ENCODE results near the gene SARDH.
A peak's percentile ranks its signal among the peaks of the same experiment; 100 is the strongest.
"Not testable (repeated sequence)": the region's sequence is repeated elsewhere in the genome, so short reads cannot be mapped to it uniquely, and the experiment has no call there.

Gene SARDH

DNA sequence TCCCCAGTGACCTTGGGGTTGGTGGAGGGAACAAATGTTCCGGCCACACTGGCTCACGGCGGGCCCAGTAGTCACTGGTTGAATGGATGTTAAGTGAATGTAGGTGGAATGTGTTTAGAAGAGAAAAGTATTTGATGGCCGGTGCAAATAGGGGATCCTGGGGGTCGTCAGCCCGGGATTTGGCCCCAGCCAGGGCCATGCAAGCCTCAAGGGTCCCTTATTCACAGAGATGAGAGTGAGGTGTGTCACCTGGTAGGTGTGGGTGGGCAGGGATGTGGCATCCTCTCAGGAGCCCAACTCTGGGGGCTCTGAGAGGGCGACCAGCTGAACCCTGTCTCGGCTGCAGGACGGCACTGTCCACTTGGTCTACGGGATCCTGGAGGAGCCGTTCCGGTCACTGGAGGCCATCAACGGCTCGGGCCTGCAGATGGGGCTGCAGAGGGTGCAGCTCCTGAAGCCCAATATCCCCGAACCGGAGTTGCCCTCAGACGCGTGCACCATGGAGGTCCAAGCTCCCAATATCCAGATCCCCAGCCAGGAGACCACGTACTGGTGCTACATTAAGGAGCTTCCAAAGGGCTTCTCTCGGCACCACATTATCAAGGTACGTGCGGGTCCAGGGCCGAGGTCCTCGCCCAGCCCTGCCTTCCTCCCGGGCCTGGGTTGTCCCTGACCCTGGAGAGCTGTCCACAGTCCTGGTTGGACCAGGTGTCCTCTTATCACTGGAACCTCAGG lies 96.1 kb downstream of the SARDH start:
- no peak for DNase-seq

DNA sequence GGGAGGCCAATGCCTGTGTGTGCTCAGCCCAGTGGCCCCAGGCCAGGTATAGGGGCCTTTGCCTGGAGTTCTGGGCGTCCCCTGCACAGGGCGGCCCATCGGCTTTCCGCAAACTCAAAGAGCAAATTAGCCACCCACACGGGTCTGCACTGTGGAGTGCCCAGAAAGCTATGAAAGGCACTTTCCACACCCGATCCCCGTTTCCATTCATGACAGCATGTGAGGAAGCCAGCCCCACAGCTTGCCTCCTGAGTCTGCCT lies 96.8 kb downstream of the SARDH start:
- no peak for DNase-seq

DNA sequence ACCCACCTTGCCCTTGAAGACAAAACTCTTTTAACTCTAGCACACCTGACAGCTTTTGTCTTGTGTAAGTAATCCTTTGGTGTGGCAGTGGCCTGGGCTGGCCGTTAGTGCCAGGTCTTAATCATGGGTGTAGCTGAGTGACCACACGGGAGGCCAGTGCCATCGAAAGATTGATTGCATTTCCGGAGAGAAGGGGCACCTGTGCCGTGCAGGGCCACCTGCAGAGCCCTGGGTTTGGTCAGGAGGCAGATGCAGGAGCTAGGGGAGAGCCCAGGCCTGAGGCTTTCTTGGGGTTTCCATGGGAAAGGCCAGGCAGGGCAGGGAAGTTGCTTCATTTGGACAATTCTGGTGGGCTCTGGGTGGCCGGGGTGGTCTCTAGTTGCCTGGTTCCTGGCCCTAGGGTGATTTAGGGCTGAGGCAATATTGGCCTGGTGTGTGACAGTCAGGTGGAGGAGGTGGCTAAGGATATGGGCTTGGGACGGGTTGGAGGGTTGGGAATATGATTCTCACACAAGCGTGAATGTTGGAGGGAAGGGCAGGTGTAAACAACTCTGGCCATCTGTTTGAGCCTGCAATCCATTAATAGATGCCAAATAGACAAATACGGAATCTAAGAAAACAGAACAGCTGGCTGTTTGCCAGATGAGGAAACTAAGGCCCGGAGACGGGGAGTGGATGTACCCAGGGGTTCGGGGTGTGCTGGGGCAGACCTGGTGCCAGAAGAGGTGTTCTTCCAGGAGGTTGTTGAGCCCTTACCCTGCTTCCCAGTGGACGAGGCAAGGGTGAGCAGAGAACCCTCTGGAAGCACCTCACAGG lies 97.4 kb downstream of the SARDH start:
- no peak for DNase-seq

DNA sequence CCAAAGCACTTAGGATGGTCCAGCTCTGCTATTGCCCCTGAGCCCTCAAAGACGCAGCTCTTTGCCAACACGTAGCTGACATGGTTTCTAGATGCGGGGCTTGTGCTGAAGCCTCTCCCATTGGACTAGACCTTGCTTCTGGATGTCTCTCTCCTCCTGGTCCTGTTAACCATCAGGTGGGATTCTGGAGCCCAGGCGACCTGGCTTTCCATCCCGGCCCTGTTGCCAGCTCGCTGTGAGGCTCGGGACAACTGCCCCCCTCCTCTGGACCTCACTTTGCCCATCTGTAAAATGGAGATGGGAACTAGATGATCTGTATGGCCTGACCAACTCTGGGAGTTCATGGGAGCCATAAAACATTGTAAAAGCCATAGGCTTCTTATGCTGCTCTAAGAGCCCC lies 98.0 kb downstream of the SARDH start:
- DNase-seq: no peak

DNA sequence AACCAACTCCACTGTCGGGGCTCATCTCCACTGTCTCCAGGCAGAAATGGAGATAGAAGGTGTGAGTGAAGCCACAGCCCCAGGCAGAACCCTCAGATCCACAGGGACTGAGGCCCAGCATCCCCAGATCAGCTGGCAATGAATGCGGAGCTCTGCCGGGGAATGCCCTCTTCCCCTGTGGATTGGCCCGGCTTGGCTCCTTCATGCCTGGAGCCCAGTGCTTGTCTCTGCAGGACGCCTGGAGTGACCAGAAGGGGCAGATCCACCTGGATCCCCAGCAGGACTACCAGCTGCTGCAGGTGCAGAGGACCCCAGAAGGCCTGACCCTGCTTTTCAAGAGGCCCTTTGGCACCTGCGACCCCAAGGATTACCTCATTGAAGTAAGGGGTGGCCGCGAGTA lies 98.5 kb downstream of the SARDH start:
- no peak for DNase-seq

DNA sequence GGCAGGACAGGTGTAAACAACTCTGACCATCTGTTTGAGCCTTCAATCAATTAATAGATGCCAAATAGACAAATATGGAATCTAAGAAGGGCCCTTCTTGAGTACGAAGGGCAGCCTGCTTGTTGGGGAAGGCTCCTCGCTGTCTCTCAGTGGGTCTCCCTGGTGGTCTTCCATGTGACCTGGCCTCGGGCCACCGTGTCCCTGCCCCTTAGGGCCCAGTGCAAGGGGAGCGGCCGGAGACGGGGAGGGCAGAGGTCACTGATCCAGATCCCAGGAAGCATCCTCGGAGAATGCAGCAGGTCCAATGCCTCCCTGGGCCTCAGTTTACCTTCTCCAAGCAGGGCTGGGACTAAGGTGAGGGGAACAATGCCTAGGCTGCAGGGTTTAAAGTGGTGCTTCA lies 99.4 kb downstream of the SARDH start:
- no peak for DNase-seq

DNA sequence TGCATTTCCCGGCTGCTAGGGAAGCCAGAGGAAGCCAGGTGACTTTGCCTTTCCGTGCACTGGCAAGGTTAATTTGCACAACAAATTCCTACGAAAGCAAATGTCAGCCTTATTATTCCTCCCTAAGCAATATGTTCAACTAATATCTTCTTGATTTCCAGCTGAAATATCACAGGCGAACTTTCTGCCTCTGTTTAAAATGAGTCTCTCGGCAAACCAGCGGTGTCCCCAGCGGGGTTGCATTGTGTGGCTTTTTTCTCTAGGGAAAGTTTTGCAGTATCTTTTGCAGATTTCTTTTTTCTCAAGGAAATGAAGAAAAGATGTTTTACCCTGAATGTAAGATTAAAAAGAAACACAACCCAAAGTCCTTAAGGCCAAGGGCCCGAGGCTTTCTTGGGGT lies 100.1 kb downstream of the SARDH start:
- DNase-seq: no peak

DNA sequence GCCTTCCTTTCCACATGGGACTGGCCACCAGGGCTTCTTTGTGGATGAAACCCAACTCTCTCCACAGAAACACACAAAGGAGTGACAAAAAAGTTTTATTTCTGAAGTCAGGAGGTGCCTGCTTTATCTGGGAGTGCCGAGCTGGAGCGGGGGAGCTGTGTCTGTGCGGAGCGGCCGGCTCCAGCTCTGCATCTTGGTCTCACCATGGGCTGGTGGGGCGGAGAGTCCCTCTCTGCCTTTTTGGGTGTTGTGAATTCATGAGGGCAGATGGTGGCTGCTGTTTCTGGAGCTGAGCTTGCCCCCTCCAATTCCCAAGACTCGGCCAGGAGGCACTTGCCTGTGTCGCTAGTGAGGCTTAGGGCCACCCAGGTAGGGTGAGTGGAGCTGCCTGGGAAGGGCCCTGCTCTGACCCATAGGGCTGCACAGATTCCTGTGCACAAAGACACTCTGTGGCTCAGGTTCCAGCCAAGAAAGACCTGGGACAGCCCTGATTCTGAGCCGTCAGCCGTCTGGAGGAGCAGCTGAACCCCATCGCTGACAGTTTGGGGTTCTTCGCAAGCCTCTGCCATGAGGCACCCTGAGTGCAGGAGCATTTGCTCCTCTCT lies 100.6 kb downstream of the SARDH start:
- DNase-seq: no peak

DNA sequence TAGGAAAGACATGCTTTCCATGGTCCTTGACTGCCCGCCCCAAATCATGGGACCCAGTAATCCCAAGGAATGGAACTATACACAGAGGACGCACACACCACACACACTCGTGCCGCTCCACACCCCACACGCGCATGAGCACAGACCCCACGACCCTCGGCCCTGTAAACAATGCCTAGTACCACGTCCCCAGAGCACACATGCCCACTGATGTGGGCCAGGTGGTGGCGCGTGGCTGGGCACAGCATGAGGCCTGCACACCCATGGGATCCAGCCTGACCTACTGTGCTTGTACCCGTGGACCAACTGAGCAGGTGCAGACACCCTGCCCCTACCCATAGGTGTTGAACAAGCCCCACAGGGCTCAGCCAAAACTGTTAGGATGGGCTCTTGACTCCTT lies 101.2 kb downstream of the SARDH start:
- no peak for DNase-seq

DNA sequence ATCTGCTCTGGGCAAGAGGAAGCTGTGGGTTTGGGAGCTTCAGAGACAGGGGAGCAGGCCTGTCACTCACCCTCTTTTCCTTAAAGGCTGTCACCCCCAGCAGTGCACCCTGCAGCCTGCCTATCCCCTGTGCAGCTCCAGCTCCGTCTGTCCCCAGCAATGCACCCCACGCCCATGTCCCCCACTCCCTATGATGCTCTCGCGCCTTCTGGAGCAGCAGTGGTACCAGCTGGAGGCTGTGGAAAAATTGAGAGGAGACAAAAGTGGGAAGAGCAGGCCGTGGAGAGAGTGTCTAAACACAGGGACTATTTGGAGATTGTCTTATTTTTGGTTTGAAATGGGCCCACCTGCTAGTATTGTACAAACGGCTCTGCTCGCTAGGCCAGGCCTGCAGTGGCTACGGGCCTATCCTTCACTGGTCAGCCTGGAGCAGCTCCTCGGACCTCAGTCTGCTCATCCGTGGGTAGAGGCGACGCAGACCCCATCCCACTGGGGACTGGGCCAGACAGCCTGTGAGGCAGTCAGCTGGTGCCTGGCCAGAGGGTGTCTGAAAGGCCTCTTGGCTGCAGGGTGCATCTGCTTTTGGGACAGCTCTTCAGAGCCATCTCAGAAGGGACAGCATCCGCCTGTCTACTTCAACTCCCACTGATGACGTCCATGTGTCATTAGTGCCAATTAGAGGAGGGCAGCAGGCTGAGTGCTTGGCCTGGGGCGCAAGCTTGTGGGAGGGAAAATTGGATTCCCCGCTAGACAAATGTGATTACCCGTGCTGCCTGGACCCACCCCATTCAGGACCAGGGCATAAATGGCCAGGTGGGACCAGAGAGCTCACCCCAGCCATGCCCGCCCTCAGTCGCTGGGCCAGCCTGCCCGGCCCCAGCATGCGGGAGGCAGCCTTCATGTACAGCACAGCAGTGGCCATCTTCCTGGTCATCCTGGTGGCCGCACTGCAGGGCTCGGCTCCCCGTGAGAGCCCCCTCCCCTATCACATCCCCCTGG lies 102.3 kb downstream of the SARDH start, which contains the start of gene DBH:
Gene DBH (plus strand): TSS at position 831 of the 999 bp plus-strand sequence. CDS start 9 bp downstream, at position 840.
- DNase-seq: no peak

DNA sequence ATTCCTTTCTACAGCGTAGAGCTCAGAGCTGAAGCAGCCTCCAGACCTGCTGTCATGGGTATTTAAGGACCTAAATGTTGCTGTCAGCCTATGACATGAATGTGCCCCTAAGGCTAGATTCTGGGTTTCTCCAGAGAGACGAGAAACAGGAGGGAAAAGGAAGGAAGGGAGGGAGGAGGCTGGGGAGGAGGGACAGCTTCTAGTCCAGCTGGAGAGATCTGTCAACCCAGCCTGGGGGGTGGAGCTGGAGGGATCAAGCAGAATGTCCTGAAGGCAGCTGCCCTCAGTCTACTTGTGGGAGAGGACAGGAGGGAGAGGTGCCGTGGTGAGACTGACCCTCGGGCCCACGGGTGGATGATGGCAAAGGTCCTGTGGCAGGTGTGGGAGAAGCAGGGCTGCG lies 103.1 kb downstream of the SARDH start:
- peak; percentile 21 for DNase-seq

DNA sequence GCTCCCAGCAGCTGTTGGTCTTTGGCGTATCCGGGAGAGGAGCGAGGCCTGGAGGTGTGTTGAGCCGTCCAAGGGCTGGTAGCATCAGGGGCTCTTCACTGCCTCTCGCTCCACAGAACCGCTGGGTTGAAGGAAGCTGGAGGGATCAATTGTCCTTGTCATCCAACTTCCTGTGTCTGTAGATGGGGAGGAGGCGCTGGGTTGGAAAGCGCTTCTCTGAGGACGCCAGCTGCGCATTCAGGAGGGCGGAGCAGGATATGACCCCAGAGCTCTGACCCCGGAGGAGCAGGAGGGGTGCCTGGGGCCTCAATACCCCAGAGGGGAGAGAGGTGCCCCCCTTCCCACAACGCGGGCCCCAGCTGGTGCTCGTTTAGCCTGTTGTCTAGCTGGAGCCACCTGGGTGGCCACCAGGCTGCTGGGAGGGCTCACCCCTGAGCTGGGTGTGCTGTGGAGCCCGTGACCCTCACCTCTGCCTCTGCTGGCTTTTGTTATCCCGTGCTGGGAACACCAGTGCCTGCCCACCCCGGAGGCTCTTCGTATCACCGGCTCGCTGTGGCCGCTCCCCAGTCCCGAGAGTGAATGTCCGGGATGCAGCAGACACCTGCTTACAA lies 104.0 kb downstream of the SARDH start:
- DNase-seq: peak; percentile 85

DNA sequence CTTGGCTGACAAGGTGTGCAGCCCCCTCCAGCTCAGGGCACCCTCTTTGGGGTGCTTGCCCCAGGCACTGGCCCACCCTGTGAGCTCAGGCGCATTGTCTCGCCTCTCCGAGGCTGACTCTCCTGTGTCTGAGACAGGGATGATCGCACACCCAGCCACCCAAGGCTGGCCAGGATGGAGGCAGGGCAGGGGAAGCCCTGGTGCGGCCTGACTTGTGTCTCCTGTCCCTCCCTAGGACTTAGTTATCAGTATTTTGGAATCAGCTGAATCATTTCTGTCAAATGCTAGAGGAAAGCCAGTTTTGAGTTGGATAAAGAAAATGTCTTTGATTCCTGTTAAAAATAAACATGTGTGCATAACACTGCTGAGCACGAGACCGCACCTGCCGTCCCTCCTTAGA lies 104.5 kb downstream of the SARDH start:
- DNase-seq: no peak

DNA sequence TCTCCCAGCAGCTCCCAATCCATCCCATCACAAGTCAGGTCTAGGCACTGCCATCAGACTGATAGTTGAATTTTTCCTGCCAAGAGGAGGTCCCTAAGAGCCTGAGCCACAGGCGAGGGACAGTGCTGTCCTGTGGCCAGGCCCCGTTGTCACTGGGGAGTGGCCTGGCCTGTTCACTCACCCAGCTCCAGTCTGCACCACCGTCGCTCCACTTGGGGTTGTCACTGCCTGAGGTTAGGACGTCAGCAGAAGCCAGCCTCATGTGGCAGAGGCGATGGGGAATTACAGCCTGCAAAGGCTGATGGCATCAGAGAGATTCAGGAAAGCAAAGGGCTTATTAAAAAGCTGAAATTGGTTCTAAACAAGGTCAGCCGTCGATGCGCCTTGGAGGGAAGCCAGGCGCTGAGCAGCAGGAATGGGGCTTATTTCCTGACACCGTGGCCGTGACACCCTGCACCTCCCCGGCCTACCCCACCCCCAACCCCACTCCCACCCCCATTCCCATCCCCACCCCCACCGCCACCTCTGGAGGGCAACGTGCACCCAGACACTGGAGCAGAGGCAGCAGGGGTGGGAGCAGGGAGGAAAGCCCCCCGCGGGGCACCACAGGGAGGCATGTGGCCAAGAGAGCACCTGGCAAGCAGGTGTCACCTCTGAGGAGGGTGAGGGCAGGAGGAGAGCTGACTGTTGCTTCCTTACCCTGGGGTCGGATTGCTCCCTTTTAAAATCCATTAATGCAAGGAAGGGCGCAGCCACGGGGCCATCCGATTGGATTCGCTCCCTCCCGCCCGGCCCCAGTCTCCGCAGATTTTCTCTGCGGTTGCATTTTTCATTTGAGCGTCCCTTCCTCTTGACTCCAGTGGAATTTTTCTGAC lies 105.1 kb downstream of the SARDH start:
- DNase-seq: peak; percentile 62

DNA sequence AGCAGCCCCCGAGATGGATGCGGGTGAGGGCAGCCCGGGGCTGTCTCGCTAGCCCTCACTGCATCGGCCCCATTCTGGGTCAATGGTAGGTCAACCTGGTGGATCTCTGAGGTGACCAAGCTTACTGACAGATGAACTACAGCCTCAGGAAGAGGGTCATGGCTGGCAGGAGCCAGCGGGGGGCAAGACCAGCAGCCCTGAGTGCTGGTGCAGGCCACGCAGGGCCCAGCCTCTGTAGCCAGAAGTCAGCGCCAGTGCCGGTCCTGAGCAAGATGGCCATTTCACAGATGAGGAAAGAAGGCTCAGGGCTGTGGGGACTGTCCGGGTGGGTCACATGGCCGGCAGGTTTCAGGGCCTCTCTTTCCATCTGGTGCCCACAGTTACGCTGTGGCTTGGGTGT lies 107.0 kb downstream of the SARDH start:
- DNase-seq: no peak

DNA sequence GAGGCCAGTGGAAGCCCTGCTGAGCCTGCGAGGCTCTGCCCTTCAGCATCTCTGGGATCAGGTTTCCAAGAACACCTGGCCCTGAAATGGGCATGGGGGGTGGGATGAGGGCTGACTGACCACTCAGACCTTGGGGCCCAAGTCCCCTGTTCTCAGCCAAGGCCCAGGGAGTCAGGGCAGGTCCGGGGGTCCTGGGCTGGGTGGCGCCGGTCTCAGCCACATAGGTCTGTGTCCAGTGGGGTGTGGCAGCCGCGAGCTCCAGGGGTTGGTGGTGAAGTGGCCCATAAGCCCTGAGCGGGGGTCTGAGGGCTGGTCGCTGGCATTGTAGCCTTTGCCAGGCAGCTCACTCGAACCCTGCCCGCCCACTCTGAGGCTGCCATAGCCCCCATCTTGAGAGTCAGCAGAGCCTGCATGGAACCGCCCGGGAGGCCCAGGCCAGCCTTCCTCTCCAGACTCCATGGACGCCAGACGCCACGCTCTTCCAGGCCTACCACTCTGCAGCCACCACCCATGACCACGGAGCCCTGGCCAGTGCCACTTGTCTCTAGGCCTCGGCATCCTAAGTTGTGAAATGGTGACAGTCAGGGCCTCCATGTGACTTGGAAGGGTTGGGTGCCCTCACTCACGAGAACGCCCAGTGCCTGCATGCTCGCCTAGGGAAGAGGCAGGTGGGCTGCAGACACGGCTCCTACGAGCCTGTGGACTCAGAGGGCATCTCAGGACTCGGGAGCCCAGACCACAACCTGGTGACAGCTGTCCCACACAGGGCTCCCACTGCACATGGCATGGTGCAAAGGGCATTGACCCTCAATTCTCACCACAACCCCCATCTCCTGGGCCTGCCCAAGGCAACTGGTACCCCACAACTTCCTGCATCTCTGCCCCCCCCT lies 108.7 kb downstream of the SARDH start:
- no peak for DNase-seq

DNA sequence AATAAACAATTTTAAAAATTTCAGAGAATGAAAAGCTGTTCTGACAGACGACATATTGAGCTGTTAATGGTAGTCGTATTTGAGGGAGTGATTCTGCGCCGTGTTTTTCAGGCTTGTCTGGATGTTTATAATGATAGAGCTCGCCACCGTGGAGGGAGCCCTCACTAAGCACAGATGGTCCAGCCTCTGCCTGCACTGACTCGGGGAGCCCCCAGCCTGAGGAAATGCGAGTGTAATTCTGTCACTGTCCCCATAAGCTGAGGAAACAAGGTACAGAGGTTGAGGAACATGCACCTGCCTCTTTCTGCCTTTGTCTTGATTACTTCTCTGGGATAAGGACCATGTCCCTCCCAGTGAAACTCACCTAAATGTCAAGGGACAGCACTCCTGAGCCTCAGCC lies 109.4 kb downstream of the SARDH start:
- DNase-seq: no peak

DNA sequence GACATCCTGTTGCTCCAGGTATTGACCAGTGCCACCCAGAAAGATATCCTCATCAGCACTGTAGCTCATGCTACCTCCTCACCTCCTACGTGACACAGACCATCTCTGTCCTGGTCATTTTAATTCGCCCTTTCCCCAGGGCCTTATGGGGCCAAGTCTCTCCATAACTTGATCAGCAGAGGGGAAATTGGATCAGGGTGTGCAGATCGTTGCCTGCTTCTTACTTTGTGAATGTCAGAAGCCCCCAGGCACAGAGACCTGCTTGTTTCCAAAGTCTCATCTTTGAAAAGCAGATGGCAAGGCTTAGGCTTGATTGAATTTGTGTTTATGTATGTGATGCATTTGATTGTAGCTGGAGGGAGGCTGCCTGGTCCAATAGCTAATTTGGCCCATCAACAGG lies 110.8 kb downstream of the SARDH start:
- no peak for DNase-seq

DNA sequence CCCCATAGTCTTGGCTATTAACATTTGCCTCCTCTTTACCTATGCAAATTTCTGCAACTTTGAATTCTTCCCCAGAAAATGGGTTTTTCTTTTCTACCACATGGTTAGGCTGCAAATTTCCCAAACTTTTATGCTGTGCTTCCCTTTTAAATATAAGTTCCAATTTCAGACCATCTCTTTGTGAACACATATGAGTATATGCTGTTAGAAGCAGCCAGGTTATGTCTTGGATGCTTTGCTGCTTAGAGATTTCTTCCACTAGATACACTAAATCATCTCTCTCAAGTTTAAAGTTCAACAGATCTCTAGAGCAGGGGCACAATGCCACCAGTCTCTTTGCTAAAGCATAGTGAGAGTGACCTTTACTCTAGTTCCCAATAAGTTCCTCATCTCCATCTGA lies 112.1 kb downstream of the SARDH start:
- DNase-seq: not testable (repeated sequence)

DNA sequence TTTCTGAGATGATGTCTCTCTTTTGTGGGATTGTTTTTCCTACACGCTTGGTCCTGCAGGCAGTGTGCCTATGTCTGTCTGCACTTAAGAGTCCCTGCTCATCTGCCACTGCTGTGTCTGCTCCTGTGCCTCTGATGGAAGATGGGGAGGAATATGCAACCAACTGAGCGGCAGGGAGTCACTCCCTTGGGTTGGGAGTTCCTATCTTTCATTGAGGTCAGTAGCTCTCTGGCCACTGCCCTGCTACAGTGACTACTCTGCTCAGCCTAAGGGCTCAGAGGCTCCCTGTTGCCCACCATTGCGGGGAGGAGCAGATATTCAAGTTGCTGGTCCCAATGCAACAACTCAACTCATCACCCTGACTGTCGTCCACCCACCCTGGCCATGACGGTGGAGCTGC lies 115.6 kb downstream of the SARDH start:
- DNase-seq: no peak
